ENCODE data around the gene KPNA5. TPM values are rescaled to one million over a fixed set of nuclear protein-coding genes. Genes with fewer than 3 reads are reported as not detected.

Gene KPNA5
- total and polyA plus RNA-seq, 9 of the 15 experiments (the other 6 are each of a cell fraction or from before 2014, with no cell fraction given): 3.2 to 10.3 (median 6.5) TPM

DNA sequence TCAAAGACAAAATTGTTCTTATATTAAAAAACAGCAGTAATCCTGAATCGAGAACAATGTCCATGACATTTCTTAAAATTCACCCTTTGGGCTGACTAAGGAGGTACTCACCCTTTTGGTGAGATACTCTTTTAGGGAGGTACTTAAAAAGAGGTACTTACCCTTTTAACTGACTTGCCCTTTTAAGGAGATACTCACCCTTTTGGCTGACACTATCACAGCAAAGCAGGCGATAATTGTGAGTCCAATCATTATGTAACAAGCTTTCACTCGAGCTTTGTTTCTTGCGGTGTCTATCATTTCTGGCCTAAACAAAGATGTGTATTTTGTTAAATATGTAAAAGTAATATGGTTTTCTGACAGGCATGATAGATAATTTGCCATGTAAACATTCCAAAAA lies 80.8 kb downstream of the KPNA5 start (continued):
- TF ChIP-seq, protein P1, sequence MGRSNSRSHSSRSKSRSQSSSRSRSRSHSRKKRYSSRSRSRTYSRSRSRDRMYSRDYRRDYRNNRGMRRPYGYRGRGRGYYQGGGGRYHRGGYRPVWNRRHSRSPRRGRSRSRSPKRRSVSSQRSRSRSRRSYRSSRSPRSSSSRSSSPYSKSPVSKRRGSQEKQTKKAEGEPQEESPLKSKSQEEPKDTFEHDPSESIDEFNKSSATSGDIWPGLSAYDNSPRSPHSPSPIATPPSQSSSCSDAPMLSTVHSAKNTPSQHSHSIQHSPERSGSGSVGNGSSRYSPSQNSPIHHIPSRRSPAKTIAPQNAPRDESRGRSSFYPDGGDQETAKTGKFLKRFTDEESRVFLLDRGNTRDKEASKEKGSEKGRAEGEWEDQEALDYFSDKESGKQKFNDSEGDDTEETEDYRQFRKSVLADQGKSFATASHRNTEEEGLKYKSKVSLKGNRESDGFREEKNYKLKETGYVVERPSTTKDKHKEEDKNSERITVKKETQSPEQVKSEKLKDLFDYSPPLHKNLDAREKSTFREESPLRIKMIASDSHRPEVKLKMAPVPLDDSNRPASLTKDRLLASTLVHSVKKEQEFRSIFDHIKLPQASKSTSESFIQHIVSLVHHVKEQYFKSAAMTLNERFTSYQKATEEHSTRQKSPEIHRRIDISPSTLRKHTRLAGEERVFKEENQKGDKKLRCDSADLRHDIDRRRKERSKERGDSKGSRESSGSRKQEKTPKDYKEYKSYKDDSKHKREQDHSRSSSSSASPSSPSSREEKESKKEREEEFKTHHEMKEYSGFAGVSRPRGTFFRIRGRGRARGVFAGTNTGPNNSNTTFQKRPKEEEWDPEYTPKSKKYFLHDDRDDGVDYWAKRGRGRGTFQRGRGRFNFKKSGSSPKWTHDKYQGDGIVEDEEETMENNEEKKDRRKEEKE (IDR thresholded peaks at IDR 0.05; ENCODE audit: borderline replicate concordance in 1 of 2, control insufficient read depth in 1 of 2, low read depth in 2 of 2, low read length in 1 of 2): no peak
- TF ChIP-seq ZNF347 (CRISPR knock-in tag; IDR thresholded peaks at IDR 0.05; ENCODE audit: low read depth): no peak
- TF ChIP-seq HDAC3 (IDR thresholded peaks at IDR 0.05; ENCODE audit: borderline replicate concordance, partially characterized antibody): no peak
- TF ChIP-seq ARID1B (IDR thresholded peaks at IDR 0.05): peak; percentile 51
- no peak for TF ChIP-seq NFATC3 (IDR thresholded peaks at IDR 0.05)
- TF ChIP-seq FOSL1 (tag; conservative IDR thresholded peaks at IDR 0.05): no peak
- TF ChIP-seq SMARCB1 (IDR thresholded peaks at IDR 0.05; ENCODE audit: insufficient read length, low read depth): no peak
- TF ChIP-seq PTBP1 (IDR thresholded peaks at IDR 0.05; ENCODE audit: low read depth, low read length): no peak
- TF ChIP-seq DIDO1 (tag; IDR thresholded peaks at IDR 0.05; ENCODE audit: low read depth): no peak
- no peak for TF ChIP-seq LCOR (CRISPR knock-in tag; IDR thresholded peaks at IDR 0.05)
- TF ChIP-seq ZNF699 (CRISPR knock-in tag; IDR thresholded peaks at IDR 0.05; ENCODE audit: insufficient replicate concordance): no peak
- no peak for TF ChIP-seq ZNF830 (CRISPR knock-in tag; IDR thresholded peaks at IDR 0.05)
- no peak for TF ChIP-seq NELFE (IDR thresholded peaks at IDR 0.05; ENCODE audit: insufficient read depth, insufficient read length)
- no peak for TF ChIP-seq CEBPB (tag; IDR thresholded peaks at IDR 0.05)
- TF ChIP-seq FOXJ2 (tag; IDR thresholded peaks at IDR 0.05): no peak
- TF ChIP-seq KLF10 (CRISPR knock-in tag; IDR thresholded peaks at IDR 0.05): no peak
- TF ChIP-seq MTA3 (IDR thresholded peaks at IDR 0.05; ENCODE audit: borderline replicate concordance): no peak
- no peak for TF ChIP-seq HNRNPH1 (optimal IDR thresholded peaks at IDR 0.05; ENCODE audit: low read depth, low read length)
- no peak for TF ChIP-seq XRCC3 (IDR thresholded peaks at IDR 0.05)
- TF ChIP-seq MED1 (CRISPR knock-in tag; IDR thresholded peaks at IDR 0.05; ENCODE audit: borderline replicate concordance): no peak
- TF ChIP-seq MEIS2 (IDR thresholded peaks at IDR 0.05; ENCODE audit: partially characterized antibody): peak; percentile 42
- TF ChIP-seq, protein P2, sequence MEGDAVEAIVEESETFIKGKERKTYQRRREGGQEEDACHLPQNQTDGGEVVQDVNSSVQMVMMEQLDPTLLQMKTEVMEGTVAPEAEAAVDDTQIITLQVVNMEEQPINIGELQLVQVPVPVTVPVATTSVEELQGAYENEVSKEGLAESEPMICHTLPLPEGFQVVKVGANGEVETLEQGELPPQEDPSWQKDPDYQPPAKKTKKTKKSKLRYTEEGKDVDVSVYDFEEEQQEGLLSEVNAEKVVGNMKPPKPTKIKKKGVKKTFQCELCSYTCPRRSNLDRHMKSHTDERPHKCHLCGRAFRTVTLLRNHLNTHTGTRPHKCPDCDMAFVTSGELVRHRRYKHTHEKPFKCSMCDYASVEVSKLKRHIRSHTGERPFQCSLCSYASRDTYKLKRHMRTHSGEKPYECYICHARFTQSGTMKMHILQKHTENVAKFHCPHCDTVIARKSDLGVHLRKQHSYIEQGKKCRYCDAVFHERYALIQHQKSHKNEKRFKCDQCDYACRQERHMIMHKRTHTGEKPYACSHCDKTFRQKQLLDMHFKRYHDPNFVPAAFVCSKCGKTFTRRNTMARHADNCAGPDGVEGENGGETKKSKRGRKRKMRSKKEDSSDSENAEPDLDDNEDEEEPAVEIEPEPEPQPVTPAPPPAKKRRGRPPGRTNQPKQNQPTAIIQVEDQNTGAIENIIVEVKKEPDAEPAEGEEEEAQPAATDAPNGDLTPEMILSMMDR (IDR thresholded peaks at IDR 0.05 in 2 of 3, conservative IDR thresholded peaks at IDR 0.05 in 1 of 3; ENCODE audit: insufficient read depth in 2 of 3, low read depth in 1 of 3, low read length in 3 of 3): no peak
- TF ChIP-seq, protein P3, sequence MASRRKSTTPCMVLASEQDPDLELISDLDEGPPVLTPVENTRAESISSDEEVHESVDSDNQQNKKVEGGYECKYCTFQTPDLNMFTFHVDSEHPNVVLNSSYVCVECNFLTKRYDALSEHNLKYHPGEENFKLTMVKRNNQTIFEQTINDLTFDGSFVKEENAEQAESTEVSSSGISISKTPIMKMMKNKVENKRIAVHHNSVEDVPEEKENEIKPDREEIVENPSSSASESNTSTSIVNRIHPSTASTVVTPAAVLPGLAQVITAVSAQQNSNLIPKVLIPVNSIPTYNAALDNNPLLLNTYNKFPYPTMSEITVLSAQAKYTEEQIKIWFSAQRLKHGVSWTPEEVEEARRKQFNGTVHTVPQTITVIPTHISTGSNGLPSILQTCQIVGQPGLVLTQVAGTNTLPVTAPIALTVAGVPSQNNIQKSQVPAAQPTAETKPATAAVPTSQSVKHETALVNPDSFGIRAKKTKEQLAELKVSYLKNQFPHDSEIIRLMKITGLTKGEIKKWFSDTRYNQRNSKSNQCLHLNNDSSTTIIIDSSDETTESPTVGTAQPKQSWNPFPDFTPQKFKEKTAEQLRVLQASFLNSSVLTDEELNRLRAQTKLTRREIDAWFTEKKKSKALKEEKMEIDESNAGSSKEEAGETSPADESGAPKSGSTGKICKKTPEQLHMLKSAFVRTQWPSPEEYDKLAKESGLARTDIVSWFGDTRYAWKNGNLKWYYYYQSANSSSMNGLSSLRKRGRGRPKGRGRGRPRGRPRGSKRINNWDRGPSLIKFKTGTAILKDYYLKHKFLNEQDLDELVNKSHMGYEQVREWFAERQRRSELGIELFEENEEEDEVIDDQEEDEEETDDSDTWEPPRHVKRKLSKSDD (conservative IDR thresholded peaks at IDR 0.05; ENCODE audit: low read length): no peak
- TF ChIP-seq HDAC6 (IDR thresholded peaks at IDR 0.05; ENCODE audit: low read depth, low read length): no peak
